Measurements from ENCODE around the gene HLA-F.

HLA-F gene

DNA sequence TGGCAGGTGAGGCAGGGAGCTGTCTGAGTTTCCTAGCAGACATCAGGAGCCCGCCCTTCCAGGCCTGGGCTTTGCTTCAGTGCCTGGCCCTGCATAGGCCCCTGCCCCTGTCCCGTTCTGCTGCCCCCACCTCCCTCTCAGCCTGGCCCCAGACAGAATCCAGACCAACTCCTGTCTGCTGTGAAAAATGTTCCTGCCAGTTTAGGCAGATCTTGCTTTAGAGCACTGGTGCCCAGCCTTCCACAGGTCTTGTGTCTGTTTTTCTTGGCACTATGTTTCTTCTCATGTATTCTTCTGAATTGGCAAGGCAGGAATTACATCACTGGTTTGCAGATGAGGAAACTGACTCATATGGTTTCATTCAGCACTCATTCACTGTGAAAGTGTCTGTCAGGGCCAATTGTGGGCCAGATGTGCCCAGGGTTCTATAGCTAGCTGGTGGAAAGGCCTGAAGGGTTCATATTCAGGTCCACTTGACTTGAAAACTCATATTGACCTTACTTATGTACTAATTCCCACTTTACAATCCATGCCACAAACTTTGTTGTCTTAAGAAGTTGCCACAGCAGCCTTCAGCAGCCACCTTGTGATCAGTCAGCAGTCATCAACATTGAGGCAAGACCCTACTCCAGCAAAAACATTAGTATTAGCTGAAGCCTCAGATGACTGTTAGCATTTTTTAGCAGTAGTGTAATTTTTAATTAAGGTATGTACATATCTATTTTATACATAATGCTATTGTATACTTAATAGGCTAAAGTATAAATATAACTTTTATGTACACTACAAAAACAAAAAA, 40.5 kb downstream of the HLA-F start:
- DNase-seq (ENCODE audit: low read depth, low spot score) = no peak

DNA sequence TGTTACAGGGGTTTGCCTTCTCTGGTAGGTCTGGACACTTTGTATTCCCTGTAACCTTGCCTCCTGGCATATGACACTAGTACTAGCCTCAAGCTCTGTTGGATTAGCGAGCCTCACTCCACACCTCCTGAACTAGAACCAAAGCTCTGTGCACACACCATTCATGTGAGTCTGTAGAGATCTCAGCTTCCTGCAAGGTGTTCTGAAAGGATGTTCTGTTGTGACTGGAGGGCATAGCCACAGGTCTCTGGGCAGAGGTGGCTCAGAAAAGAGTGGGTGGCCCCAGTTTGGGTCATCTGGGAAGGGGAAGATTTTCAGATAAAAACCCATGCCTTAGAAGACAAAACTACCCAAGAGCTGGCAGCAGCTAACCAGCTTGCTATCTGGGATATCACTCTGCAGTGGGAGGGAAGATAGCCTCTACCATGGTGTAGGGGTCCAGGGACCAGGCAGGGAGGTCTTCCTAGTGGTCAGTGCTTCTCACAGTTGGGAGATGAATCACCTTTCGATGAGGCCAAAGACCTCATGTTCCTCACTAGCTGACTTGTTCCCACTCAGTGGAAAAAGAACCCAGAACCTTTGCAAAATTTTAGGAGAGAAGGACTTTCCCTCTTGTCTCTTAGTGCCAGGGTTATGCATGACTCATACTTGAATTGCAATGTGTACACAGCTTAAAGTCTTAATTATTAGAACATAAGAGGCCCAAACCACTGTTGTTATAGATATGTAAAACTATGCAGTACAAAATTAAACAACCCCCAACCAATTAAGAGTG, 41.4 kb downstream of the HLA-F start:
- no peak for DNase-seq (ENCODE audit: low read depth, low spot score)

DNA sequence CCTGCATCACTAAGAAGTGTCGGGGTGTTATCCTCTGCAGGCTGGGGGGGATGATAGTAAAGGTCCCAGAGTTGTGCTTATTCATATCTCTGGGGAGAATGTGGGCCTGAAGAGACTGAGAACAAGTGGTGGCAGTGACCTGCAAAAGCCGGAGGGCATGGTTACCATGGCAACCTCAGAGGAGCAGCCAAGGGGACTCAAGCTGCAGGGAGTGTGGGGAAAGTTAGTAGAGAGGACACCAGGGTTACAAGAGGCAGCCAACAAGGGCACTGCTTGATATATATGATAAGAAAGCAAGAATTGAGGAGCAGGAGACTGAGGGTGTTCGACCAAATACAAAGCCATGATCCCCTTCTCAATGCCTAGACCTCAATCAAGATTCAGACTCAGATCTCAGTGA, 46.1 kb downstream of the HLA-F start:
- DNase-seq (ENCODE audit: low read depth, low spot score) = no peak

DNA sequence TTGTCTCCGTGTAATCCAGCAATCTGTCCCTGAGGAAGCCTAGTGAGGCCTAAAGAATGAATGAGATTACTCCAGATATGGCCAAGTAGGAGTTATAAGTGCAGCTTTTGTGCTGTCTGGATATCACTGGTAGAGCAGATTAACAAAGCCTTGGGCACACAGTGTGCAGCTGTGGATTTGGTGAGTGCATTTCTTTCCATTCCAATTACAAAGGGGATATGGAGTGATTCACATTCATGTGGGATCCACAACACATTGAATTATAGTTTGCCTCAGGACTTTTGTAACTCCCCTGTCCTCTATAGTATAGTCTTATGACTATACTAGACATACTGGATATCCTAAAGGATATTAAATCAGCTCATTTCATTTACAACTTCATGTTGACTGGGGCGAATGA, 47.1 kb downstream of the HLA-F start:
- DNase-seq (ENCODE audit: low read depth, low spot score) = no peak

DNA sequence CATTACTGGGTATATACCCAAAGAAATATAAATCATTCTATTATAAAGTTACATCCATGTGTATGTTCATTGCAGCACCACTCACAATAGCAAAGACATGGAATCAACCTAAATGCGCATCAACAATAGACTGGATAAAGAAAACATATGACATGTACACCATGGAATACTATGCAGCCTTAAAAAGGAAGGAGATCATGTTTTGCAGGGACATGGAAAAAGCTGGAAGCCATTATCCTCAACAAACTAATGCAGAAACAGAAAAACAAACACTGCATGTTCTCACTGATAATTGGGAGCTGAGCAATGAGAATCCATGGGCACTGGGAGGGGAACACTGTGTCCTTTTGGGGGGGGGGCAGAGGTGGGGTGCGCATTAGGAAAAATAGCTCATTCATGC, 53.5 kb downstream of the HLA-F start:
- no peak for DNase-seq (ENCODE audit: low read depth, low spot score)

All from smooth muscle cell of the brain vasculature (primary cell).